Bone marrow (tissue), 2 donors: ENCODE measurements around the gene EHHADH.
"Not testable (repeated sequence)": the region's sequence is repeated elsewhere in the genome, so short reads cannot be mapped to it uniquely, and the experiment has no call there.

Source experiments
- DNase-seq, 2 donors: peaks; one replicate each; lab custom pipeline; 2025; lab: John Stamatoyannopoulos, UW

The EHHADH gene

GRCh38 chr3:185253645-185254410 is at the start of gene EHHADH:
Gene EHHADH, minus strand, starts transcription at chr3:185254049. Its CDS starts 27 bp downstream, at chr3:185254022.
- peak in 1 of 2 donors; percentile 39 for DNase-seq

- DNase-seq = not testable (repeated sequence)
Measured at GRCh38 chr3:185299918-185300426, 46.1 kb upstream of the EHHADH start.

GRCh38 chr3:185297867-185298266 is 44.0 kb upstream of the EHHADH start:
- DNase-seq = no peak

- no peak for DNase-seq
Measured at GRCh38 chr3:185292238-185292637, 38.4 kb upstream of the EHHADH start.

- DNase-seq = no peak
Measured at GRCh38 chr3:185290266-185290665, 36.4 kb upstream of the EHHADH start.

- DNase-seq = no peak
Measured at GRCh38 chr3:185283374-185283935, 29.6 kb upstream of the EHHADH start.

- DNase-seq = peak in 1 of 2 donors; percentile 70
Measured at GRCh38 chr3:185282696-185283373, 29.0 kb upstream of the EHHADH start.

- peak in 1 of 2 donors; percentile 44 for DNase-seq
Measured at GRCh38 chr3:185280572-185281365, 26.9 kb upstream of the EHHADH start.

- no peak for DNase-seq
Measured at GRCh38 chr3:185279587-185280138, 25.8 kb upstream of the EHHADH start.

- DNase-seq = no peak
Measured at GRCh38 chr3:185276415-185276814, 22.6 kb upstream of the EHHADH start.

GRCh38 chr3:185272033-185272432 is 18.2 kb upstream of the EHHADH start:
- no peak for DNase-seq

- DNase-seq = no peak
Measured at GRCh38 chr3:185270956-185271332, 17.1 kb upstream of the EHHADH start.

- no peak for DNase-seq
Measured at GRCh38 chr3:185270262-185270955, 16.6 kb upstream of the EHHADH start.

- DNase-seq = no peak
Measured at GRCh38 chr3:185268194-185268962, 14.5 kb upstream of the EHHADH start.

- DNase-seq = no peak
Measured at GRCh38 chr3:185267193-185267592, 13.3 kb upstream of the EHHADH start.

GRCh38 chr3:185264849-185265553 is 11.2 kb upstream of the EHHADH start:
- no peak for DNase-seq

GRCh38 chr3:185263423-185263822 is 9.6 kb upstream of the EHHADH start:
- DNase-seq = no peak

- no peak for DNase-seq
Measured at GRCh38 chr3:185257334-185257733, 3.5 kb upstream of the EHHADH start.

- DNase-seq = no peak
Measured at GRCh38 chr3:185254799-185255198, 950 bp upstream of the EHHADH start.

- DNase-seq = not testable (repeated sequence)
Measured at GRCh38 chr3:185253133-185253532, 716 bp downstream of the EHHADH start.
